ENCODE data around the gene CHST15. TPM values are rescaled to one million over a fixed set of nuclear protein-coding genes. Genes with fewer than 3 reads are reported as not detected.

The CHST15 gene
- total RNA-seq, 1 experiment from 2014 or later, result 26.7 TPM

DNA sequence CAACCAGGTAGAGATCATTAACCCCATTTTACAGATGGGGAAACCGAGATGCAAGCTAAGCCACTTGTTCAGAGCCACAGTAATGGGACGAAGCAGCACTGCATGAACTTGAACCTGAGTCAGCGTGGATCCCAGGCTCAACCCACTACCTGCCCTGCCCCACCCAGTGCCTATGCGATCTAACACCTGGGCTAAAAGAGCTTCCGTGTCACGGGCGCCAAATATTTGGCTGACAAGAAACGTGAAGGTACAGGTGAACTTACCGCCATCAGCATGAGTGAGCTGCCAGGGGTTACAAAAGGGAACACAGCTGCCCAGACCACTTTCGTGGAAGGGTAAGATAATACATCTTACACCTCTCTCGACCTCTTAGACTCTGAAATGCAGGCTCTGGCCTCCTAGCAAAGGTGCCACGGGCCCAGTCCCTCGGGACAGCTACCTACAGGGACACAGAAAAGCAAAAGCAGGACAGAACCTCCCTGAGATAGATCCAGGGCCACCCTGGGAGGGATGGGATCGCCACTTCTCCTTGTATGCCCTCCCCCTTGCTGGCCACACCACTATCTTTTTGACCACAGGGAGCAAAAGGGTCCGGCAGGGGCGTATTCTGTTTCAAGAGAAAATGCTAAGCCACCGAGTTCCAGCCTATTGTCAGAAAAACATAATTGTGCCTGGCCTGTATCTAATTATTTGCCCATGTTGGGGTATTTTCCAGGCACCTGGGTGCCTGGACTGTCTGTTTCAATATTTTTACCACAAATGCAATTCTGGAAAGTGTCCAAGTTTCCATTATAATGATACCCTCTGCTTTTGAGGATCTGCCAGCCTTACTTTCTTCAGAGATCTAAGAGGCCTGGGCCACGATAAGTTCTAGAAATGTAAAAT is 6.4 kb downstream of the CHST15 start:
- H3K4me1 Mint-ChIP-seq (ENCODE audit: low read depth, unreplicated experiment), result peaks cover 6% of the 10 kb centered on the region
- H3K27ac Mint-ChIP-seq (ENCODE audit: unreplicated experiment), result no peak overlapping the region

DNA sequence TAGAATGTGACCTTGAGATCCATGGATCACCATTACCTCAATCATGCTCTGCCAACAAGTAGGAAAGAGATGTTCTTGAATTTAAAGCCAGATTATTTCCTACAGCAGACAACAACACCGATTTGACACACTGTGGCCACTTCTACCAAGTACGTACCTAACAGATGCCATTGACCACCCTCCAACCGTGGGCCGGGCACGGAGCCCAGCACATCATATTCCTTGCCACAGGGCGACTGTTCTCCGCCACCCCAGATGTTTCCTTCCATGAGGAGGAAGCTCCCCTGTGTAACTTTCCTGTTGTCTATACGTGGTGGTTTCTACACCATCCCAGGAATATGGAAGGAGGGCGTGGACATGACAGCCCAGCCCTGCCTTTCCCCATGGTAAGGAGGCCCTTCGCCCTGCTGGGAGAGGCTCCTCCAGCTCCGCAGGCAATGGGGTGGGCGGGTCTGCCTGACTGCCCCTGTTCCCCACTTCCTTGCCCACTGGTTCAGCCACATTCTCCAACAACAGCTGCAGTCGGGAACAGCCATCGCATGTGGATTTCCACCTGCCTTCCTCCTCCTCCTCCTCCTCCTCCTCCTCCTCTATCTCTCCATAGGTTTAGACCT is 7.2 kb downstream of the CHST15 start:
- H3K4me3 ChIP-seq (ENCODE audit: low read depth, low read length), result no peak overlapping the region
- ChIA-PET POLR2A (no interaction called here), CTCF (interaction anchor here (0.5 kb wide), 1 partner anchor 519 kb away, joined by 6 read pairs; no protein-coding TSS in a partner anchor)
- no peaks in the 10 kb centered on the region for H3K9me3 Mint-ChIP-seq (ENCODE audit: unreplicated experiment)
- BruUV-seq (replicated peaks), result no TSS peak
- peaks cover 18% of the 10 kb centered on the region for H3K36me3 Mint-ChIP-seq (ENCODE audit: insufficient read depth, unreplicated experiment)
- no peaks in the 10 kb centered on the region for H3K27me3 ChIP-seq (replicated peaks; ENCODE audit: control insufficient read depth, insufficient read depth, low read length)
- no peaks in the 10 kb centered on the region for H3K36me3 ChIP-seq (ENCODE audit: control insufficient read depth, insufficient read depth, low read length)
- no peak for DNase-seq
- H3K4me1 Mint-ChIP-seq (ENCODE audit: low read depth, unreplicated experiment), result peaks cover 6% of the 10 kb centered on the region
- intact Hi-C loops (cut with micrococcal nuclease; ENCODE audit: unreplicated experiment), result no loop called here
- H3K4me3 Mint-ChIP-seq (ENCODE audit: unreplicated experiment), result no peak overlapping the region
- TF ChIP-seq, protein P1, sequence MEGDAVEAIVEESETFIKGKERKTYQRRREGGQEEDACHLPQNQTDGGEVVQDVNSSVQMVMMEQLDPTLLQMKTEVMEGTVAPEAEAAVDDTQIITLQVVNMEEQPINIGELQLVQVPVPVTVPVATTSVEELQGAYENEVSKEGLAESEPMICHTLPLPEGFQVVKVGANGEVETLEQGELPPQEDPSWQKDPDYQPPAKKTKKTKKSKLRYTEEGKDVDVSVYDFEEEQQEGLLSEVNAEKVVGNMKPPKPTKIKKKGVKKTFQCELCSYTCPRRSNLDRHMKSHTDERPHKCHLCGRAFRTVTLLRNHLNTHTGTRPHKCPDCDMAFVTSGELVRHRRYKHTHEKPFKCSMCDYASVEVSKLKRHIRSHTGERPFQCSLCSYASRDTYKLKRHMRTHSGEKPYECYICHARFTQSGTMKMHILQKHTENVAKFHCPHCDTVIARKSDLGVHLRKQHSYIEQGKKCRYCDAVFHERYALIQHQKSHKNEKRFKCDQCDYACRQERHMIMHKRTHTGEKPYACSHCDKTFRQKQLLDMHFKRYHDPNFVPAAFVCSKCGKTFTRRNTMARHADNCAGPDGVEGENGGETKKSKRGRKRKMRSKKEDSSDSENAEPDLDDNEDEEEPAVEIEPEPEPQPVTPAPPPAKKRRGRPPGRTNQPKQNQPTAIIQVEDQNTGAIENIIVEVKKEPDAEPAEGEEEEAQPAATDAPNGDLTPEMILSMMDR (IDR thresholded peaks at IDR 0.05; ENCODE audit: insufficient read depth in 1 of 2, low read depth in 1 of 2, low read length in 1 of 2, severe bottlenecking in 1 of 2, unreplicated experiment in 1 of 2), result no peak
- H3K27ac Mint-ChIP-seq (ENCODE audit: unreplicated experiment), result no peak overlapping the region
- no peaks in the 10 kb centered on the region for H3K4me1 ChIP-seq
- H3K27me3 Mint-ChIP-seq (ENCODE audit: insufficient read depth, unreplicated experiment), result no peaks in the 10 kb centered on the region
- no peaks in the 10 kb centered on the region for H3K9me3 ChIP-seq

More for the DNA sequence above, 6.4 kb downstream of the CHST15 start:
- Histone ChIP-seq H3K9me3 (no peaks in the 10 kb centered on the region), H3K36me3 (ENCODE audit: control insufficient read depth, insufficient read depth, low read length) (no peaks in the 10 kb centered on the region), H3K4me3 (ENCODE audit: low read depth, low read length) (no peak overlapping the region), H3K27me3 (replicated peaks; ENCODE audit: control insufficient read depth, insufficient read depth, low read length) (no peaks in the 10 kb centered on the region), H3K4me1 (no peaks in the 10 kb centered on the region)
- Mint-ChIP-seq H3K9me3 (ENCODE audit: unreplicated experiment) (no peaks in the 10 kb centered on the region), H3K36me3 (ENCODE audit: insufficient read depth, unreplicated experiment) (peaks cover 18% of the 10 kb centered on the region), H3K4me3 (ENCODE audit: unreplicated experiment) (no peak overlapping the region), H3K27me3 (ENCODE audit: insufficient read depth, unreplicated experiment) (no peaks in the 10 kb centered on the region)
- no peak for DNase-seq
- intact Hi-C loops (cut with micrococcal nuclease; ENCODE audit: unreplicated experiment), result no loop called here
- ChIA-PET POLR2A (no interaction called here), CTCF (interaction anchor here (0.5 kb wide), 1 partner anchor 518 kb away, joined by 6 read pairs; no protein-coding TSS in a partner anchor)
- TF ChIP-seq, protein P1 (IDR thresholded peaks at IDR 0.05; ENCODE audit: insufficient read depth in 1 of 2, low read depth in 1 of 2, low read length in 1 of 2, severe bottlenecking in 1 of 2, unreplicated experiment in 1 of 2), result no peak
- no TSS peak for BruUV-seq (replicated peaks)

DNA sequence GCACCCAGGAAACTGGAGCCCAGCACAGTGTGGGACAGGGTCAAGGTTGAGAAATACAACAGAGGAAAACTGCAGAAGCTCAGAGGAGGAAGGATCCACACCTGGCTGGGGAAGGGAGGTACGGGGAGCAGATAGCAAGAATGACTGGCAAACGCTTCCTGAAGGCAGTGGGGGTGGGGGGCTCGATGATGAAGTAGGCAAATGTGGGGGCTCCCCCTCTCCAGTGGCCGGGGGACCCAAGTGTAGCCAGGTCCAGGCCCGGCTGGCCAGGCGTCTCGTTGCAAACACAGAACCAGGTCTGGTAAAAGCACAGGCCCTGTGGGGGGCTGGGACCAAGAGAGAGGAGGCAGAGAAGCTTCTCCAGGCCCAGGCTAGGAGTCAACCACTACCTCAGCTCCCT is 7.7 kb downstream of the CHST15 start:
- Mint-ChIP-seq H3K9me3 (ENCODE audit: unreplicated experiment) (no peaks in the 10 kb centered on the region), H3K27ac (ENCODE audit: unreplicated experiment) (no peak overlapping the region), H3K36me3 (ENCODE audit: insufficient read depth, unreplicated experiment) (peaks cover 18% of the 10 kb centered on the region), H3K27me3 (ENCODE audit: insufficient read depth, unreplicated experiment) (no peaks in the 10 kb centered on the region), H3K4me3 (ENCODE audit: unreplicated experiment) (no peak overlapping the region), H3K4me1 (ENCODE audit: low read depth, unreplicated experiment) (peaks cover 6% of the 10 kb centered on the region)
- Histone ChIP-seq H3K4me1 (no peaks in the 10 kb centered on the region), H3K9me3 (no peaks in the 10 kb centered on the region), H3K36me3 (ENCODE audit: control insufficient read depth, insufficient read depth, low read length) (no peaks in the 10 kb centered on the region), H3K27me3 (replicated peaks; ENCODE audit: control insufficient read depth, insufficient read depth, low read length) (no peaks in the 10 kb centered on the region), H3K4me3 (ENCODE audit: low read depth, low read length) (no peak overlapping the region)
- POLR2A ChIA-PET, result no interaction called here
- no TSS peak for BruUV-seq (replicated peaks)
- CTCF ChIA-PET, result interaction anchor here (1.2 kb wide), 1 partner anchor 60 kb away, joined by 3 read pairs; no protein-coding TSS in a partner anchor
- no peak for DNase-seq
- TF ChIP-seq, protein P1 (IDR thresholded peaks at IDR 0.05; ENCODE audit: insufficient read depth in 1 of 2, low read depth in 1 of 2, low read length in 1 of 2, severe bottlenecking in 1 of 2, unreplicated experiment in 1 of 2), result no peak
- intact Hi-C loops (cut with micrococcal nuclease; ENCODE audit: unreplicated experiment), result no loop called here

All from Caco-2 (cell line).